ENCODE data around the gene MKRN3.

MKRN3 gene

DNA sequence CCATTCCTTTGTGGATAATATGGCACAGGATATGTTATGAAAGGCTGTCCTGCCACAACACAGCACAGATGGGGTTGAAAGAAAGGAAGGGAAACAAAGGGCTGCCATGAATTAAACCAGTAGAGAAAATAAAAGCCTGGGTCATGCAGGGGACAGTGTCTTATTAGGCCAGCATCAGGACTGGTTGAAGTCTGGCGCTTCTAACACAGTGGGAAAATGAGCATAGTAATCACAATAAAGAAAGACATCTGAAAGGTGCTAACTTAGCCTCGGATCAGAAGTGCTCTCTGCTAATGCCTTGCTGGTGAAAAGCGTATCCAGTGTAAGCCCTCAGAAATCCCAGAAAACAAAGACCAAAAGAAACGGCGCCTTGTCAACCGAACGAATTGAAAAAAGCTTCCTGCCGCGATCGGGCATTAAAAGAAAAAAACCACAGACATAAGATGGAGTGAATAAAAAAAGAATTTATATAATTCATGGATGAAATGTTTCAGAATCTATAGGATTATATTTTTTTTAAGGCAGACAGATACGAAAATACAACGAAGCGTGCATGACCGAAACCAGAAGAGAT, 566 bp upstream of the MKRN3 start:
- DNase-seq (ENCODE audit: low read depth, low spot score), result peak; percentile 7
- peak overlapping the region; percentile 72 for H3K4me3 ChIP-seq (ENCODE audit: low read depth, low read length)
- in situ Hi-C loops (cut with HindIII; ENCODE audit: low sequenced_read_pairs), result no loop called here
- TF ChIP-seq, protein P1, sequence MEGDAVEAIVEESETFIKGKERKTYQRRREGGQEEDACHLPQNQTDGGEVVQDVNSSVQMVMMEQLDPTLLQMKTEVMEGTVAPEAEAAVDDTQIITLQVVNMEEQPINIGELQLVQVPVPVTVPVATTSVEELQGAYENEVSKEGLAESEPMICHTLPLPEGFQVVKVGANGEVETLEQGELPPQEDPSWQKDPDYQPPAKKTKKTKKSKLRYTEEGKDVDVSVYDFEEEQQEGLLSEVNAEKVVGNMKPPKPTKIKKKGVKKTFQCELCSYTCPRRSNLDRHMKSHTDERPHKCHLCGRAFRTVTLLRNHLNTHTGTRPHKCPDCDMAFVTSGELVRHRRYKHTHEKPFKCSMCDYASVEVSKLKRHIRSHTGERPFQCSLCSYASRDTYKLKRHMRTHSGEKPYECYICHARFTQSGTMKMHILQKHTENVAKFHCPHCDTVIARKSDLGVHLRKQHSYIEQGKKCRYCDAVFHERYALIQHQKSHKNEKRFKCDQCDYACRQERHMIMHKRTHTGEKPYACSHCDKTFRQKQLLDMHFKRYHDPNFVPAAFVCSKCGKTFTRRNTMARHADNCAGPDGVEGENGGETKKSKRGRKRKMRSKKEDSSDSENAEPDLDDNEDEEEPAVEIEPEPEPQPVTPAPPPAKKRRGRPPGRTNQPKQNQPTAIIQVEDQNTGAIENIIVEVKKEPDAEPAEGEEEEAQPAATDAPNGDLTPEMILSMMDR (IDR thresholded peaks at IDR 0.05; ENCODE audit: low read depth, low read length), result no peak

- H3K4me3 ChIP-seq (ENCODE audit: low read depth, low read length), result peak overlapping the region; percentile 72
- peak; percentile 35 for DNase-seq (ENCODE audit: low read depth, low spot score)
- TF ChIP-seq, protein P1 (IDR thresholded peaks at IDR 0.05; ENCODE audit: low read depth, low read length), result no peak
- in situ Hi-C loops (cut with HindIII; ENCODE audit: low sequenced_read_pairs), result no loop called here
Observed at GRCh38 chr15:23566071-23566554, 639 bp downstream of the MKRN3 start.

GRCh38 chr15:23566651-23567050, 1.2 kb downstream of the MKRN3 start:
- DNase-seq (ENCODE audit: low read depth, low spot score), result peak; percentile 8
- in situ Hi-C loops (cut with HindIII; ENCODE audit: low sequenced_read_pairs), result no loop called here
- H3K4me3 ChIP-seq (ENCODE audit: low read depth, low read length), result peak overlapping the region; percentile 72
- TF ChIP-seq, protein P1 (IDR thresholded peaks at IDR 0.05; ENCODE audit: low read depth, low read length), result no peak

- TF ChIP-seq, protein P1 (IDR thresholded peaks at IDR 0.05; ENCODE audit: low read depth, low read length), result no peak
- no peak overlapping the region for H3K4me3 ChIP-seq (ENCODE audit: low read depth, low read length)
- in situ Hi-C loops (cut with HindIII; ENCODE audit: low sequenced_read_pairs), result no loop called here
- DNase-seq (ENCODE audit: low read depth, low spot score), result no peak
Observed at GRCh38 chr15:23567921-23568320, 2.4 kb downstream of the MKRN3 start.

GRCh38 chr15:23569151-23569925, 3.9 kb downstream of the MKRN3 start:
- H3K4me3 ChIP-seq (ENCODE audit: low read depth, low read length), result no peak overlapping the region
- peak; percentile 0 for DNase-seq (ENCODE audit: low read depth, low spot score)
- in situ Hi-C loops (cut with HindIII; ENCODE audit: low sequenced_read_pairs), result no loop called here

DNA sequence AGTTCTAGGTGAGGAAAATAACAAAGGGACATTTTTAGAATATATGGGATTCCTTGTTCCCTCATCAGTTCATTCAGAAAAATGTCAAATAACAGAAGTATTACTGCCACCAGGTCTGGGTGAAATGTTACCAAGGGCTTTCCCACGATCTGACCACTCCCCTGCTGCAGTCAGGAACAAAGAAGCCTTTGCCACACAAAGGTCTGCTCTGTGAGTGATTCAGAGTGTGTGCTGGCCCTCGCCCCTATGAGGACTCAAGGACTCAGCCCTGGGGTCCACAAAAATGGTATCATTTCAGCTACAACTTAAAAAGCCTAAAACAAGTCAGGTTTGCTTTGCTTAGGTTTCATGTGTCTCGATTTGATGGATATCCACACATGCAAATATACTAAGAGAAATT, 5.0 kb downstream of the MKRN3 start:
- peak; percentile 17 for DNase-seq (ENCODE audit: low read depth, low spot score)
- no peak overlapping the region for H3K4me3 ChIP-seq (ENCODE audit: low read depth, low read length)
- in situ Hi-C loops (cut with HindIII; ENCODE audit: low sequenced_read_pairs), result no loop called here
- TF ChIP-seq, protein P1 (IDR thresholded peaks at IDR 0.05; ENCODE audit: low read depth, low read length), result no peak

More at GRCh38 chr15:23569151-23569925, 3.9 kb downstream of the MKRN3 start:
- TF ChIP-seq, protein P1 (IDR thresholded peaks at IDR 0.05; ENCODE audit: low read depth, low read length), result no peak
